ENCODE results near the gene RDH5.

RDH5 gene, protein sequence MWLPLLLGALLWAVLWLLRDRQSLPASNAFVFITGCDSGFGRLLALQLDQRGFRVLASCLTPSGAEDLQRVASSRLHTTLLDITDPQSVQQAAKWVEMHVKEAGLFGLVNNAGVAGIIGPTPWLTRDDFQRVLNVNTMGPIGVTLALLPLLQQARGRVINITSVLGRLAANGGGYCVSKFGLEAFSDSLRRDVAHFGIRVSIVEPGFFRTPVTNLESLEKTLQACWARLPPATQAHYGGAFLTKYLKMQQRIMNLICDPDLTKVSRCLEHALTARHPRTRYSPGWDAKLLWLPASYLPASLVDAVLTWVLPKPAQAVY

DNA sequence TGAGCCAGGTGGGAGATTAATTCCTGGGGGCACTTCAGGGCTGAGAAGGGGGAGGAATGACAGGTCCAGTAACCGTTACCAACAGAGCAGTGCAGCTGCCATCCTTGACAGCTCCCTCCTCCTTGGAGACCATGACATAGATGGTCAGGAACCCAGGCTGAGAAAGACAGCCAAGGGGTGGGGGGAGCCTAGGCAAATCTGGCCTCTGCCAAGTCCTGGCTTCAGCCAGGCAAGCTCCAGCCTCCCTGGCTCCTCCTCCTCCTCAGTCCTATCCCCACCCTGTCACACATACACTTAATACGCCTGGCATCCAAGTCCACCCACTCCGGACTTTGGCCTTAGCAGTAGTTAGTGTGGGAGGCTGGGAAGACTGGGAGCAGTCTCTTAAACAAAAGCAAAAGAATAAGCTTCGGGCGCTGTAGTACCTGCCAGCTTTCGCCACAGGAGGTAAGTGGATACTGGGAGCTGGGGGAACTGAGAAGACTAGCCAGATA lies at the start of gene RDH5:
TSS of gene RDH5 (plus strand) at position 323 of the 494 bp plus-strand sequence. CDS start 792 bp downstream, outside the sequence.
- no peak for DNase-seq (ENCODE audit: low spot score)

DNA sequence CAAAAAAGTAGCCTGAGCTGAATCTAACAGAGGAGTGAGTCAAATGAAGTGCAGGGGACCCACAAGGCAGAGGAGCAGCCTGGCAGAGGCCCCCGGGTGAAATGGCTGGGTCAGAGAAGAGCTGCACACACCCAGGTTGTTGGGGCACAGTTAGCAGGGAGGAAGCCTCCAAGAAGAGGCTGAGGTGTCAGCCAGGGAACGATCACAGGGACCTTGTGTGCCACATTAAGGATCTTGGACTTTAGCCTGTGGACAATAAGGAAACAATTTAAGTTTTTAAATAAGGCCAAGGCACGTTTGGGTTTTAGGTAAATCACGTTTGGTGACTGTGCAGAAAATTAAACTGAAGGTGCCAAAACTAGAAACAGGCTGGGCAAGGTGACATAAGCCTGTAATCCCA lies 48.4 kb upstream of the RDH5 start:
- DNase-seq (ENCODE audit: low spot score): no peak

DNA sequence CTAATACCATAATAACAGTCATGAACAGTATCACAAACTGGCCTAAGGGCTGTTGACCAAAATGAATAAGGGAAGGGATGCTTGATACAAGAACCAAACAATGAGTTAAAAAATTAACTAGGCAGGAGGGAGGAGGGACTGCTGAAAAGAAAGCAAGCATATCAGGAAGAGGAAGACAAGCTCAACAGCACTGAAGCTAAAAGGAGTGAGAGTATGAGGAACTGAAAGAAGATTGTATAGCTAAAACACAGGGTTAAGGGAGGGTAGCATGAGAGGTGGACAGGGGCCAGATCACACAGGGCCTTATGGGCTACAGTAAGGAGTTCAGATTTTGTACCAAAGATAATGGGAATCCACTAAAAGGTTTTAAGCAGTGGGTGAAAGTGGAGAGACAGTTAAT lies 46.6 kb upstream of the RDH5 start:
- no peak for DNase-seq (ENCODE audit: low spot score)

DNA sequence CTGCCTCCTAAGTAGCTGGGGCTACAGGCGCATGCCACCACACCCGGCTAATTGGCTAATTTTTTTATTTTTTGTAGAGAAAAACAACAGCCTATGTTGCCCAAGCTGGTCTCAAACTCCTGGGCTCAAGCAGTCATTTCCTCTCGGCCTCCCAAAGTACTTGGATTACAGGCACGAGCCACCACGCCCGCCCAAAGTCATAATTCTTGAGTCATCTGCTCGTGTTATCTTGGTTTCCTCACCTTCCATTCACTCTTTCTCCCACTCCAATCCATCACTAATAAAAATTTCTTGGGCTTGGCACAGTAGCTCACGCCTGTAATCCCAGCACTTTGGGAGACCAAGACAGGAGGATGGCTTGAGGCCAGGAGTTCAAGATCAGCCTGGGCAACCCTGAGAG lies 44.5 kb upstream of the RDH5 start:
- DNase-seq (ENCODE audit: low spot score): no peak

DNA sequence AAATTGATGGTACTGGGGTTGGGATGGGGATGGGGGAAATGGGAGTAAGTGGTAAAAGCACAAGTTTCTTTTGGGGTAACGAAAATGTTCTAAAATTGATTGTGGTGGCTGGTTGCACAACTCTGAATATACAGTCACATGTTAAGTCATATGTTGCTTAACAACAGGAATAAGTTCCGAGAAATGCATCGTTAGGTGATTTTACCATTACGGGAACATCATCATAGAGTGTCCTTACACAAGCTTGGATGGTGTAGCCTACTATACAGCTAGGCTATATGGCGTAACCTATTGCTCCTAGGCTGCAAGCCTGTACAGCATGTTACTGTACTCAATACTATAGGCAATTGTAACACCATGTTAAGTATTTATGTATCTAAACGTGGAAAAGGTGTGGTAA lies 43.5 kb upstream of the RDH5 start:
- DNase-seq (ENCODE audit: low spot score): no peak

DNA sequence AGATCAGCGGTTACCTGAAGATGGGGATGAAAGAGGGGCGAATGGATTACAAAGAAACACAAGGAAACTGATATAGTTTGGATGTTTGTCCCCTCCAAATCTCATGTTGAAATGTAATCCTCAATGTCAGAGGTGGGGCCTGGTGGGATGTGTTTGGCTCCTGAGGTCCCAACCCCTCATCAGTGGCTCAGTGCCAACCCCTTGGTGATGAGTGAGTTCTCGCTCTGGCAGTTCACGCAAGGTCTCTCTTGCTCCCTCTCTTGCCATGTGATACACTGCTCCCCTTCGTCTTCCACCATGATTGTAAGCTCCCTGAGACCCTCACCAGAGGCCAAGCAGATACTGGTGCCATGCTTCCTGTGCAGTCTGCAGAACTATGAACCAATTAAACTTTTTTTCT lies 40.5 kb upstream of the RDH5 start:
- peak; percentile 17 for DNase-seq (ENCODE audit: low spot score)

DNA sequence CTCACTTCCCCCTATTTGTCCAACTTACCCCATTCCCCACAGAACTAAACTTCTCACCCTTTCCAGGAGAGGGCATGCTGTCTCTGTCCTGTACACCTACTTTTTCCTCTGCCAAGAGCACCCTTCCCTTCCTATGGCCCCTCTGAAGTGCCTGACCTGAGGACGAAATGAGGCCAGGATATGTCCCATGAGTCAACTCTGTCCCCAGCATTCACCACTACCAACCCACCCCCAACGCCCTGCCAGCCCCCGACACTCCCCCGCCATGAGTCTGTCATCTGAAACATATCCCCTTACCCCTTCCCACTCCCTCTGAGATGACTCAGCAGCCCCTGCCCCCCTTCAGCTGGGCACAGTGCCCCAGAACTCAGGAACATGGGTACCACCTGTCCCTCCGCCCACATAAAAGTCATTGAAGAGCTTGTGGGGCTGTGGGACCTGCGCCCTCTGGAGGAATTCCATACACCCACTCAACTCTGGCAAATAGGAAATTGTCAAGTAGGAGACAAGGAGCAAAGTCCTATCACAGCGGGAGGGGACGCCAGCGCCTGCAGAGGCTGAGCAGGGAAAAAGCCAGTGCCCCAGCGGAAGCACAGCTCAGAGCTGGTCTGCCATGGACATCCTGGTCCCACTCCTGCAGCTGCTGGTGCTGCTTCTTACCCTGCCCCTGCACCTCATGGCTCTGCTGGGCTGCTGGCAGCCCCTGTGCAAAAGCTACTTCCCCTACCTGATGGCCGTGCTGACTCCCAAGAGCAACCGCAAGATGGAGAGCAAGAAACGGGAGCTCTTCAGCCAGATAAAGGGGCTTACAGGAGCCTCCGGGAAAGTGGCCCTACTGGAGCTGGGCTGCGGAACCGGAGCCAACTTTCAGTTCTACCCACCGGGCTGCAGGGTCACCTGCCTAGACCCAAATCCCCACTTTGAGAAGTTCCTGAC lies 38.8 kb upstream of the RDH5 start:
- DNase-seq (ENCODE audit: low spot score): peak; percentile 64

DNA sequence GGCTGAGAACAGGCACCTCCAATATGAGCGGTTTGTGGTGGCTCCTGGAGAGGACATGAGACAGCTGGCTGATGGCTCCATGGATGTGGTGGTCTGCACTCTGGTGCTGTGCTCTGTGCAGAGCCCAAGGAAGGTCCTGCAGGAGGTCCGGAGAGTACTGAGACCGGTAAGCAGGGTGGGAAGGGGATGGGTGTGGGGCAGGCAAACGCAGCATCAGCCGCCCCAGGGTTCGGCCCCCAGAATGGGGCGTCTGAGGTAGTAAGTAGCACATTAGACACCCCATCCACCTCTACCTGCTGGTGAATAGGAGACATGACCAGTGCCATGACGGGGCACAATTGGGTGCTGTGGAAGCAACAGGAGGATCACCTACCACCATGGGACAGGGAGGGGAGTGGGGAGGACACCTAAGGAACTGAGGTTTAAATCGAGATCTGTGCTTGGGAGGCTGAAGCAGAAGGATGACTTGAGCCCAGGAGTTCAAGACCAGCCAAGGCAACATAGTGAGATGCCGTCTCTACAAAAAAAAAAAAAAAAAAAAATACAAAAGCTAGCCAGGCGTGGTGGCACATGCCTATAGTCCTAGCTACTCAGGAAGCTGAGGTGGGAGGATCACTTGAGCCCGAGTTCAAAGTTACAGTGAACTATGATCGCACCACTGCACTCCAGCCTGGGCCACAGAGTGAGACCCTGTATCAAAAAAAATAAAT lies 38.0 kb upstream of the RDH5 start:
- no peak for DNase-seq (ENCODE audit: low spot score)

DNA sequence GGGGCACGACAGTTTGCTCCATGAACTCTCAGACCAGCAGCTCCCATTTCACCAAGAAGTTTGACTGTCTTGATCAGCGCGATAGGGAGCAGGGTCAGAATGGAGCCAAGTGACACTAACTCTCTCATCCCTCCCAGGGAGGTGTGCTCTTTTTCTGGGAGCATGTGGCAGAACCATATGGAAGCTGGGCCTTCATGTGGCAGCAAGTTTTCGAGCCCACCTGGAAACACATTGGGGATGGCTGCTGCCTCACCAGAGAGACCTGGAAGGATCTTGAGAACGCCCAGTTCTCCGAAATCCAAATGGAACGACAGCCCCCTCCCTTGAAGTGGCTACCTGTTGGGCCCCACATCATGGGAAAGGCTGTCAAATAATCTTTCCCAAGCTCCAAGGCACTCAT lies 36.5 kb upstream of the RDH5 start:
- DNase-seq (ENCODE audit: low spot score): peak; percentile 12

DNA sequence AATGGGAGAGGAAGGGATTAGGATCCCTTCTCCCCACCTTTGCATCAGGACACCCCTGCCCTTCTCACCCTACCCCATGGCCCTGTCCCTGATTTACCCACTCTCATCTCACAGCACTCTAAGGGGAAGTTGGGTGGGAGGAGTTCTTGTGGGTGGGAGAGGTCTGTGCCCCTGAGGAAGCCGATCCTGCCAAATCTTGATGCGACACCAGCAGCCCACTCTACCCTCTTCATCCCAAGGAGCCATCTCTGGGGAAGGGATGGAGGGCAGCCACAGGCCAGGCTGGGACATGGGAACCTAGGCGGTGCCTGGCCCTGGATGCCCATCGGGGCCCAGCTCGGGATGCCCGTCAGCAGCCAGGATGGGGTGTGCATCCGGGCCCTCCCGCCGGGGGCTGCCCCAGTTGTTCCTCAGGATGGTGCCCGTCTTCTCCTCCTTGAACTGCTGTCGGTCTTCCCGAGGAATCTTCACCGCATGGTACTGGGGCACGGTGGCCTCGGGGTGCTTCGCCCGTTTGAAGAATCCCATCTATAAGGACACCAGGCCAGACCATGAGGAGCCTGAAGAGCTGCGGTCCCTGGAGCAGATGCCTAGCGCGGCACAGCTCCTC lies 35.3 kb upstream of the RDH5 start:
- peak; percentile 49 for DNase-seq (ENCODE audit: low spot score)

DNA sequence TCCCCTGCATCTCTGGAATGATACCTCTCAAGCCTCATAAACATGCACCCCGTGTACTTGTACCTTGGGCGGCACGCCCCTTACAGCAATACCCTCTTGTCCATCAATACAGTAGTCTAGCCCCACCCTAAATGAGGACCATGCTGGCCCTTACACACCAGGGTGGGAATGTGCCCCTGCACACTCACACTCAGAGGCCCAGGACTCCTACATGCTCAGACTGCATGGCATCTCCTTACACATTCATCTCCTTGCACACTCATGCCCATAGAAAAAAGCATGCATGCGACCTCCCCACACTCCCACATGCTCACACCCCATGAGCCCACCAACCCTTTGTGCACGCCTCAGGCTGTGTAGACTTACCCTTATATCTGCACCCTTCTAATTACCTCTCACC lies 34.5 kb upstream of the RDH5 start:
- DNase-seq (ENCODE audit: low spot score): peak; percentile 56

DNA sequence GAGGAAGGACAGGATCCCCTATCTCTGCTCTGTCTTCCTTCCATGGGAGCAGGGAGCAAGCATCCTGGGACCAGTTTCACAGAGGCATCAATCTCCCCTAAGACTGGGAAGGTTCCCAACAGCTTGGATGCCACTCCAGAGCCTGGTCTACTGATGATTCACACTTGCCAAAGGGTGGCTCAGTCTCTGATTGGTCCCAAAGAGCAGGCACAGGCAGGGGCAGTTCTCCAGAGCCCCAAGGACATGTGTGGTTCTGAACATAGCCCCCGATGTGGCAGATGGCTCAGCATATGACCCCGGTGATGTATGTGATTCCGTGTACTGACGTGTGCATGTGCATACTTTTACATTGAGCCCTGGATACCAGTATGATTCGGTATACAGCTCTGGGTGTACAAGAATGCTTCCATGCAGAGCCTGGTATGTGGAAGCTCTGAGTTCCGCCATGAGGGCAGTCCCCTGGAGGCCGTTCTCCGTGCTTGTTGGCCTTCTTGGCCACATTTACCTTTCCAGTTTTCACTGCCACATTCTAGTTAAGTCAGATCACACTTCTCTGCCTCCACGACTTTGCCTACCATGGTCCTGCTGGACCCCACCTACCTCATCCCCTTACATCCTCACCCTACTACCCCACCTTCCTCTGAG lies 33.7 kb upstream of the RDH5 start:
- no peak for DNase-seq (ENCODE audit: low spot score)

DNA sequence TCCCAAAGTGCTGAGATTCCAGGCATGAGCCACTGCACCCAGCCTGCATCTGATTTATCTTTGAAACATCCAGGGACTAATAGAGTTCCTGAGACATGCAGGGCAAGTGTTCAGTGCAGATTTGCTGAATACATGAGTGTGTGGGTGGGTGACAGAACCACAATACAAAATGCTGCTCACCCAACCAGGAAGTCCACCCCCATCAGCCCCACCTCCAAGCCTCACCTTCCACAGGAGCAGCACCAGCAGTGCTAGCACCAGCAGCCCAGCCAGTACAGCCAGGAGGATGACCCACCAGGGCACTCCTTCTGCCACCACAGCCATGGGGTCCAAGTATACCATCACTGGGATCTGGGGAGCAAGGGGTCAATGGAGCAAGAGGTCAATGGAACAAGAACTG lies 32.4 kb upstream of the RDH5 start:
- DNase-seq (ENCODE audit: low spot score): no peak

DNA sequence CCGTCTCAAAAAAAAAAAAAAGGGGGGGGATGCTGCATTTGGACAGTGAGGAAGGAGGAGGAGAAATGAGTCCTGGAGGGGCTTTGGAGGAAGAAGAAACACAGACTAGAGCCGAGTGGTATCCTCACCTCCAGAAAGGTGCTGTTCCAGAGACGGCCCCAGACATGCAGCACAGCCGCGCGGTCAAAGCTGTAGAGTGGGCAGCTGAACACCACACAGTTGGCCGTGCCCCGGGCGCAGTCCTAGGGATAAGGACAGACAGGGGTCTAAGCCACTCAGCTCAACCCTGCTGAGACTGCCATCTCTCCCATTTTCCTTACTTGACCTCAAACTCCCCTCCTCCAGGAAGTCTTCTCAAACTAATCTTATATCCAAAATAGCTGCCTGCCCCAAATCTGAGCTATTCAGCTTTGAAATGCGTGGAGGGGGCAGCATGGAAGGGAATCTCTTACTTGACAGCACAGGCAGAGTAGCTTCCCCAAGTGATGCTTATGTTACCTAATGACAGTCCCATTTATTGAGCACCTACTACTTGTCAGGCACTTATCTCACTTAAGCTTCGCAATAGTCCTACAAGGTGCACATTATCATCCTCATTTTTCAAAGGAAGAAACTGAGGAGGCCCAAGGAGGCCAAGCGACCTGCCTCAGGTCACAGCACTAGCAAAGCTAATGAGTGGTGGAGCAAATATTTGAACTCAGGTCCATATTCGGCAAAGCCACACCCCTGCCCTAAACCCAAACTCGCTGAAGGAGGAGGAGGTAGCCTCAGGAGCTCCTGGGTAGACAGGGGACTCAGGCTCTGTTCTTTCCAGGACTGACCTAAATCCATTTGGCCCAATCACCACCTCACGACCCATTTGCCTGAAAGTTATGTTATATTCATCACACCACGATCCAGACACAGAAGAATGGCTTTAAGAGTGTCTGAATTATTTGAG lies 31.2 kb upstream of the RDH5 start:
- no peak for DNase-seq (ENCODE audit: low spot score)

DNA sequence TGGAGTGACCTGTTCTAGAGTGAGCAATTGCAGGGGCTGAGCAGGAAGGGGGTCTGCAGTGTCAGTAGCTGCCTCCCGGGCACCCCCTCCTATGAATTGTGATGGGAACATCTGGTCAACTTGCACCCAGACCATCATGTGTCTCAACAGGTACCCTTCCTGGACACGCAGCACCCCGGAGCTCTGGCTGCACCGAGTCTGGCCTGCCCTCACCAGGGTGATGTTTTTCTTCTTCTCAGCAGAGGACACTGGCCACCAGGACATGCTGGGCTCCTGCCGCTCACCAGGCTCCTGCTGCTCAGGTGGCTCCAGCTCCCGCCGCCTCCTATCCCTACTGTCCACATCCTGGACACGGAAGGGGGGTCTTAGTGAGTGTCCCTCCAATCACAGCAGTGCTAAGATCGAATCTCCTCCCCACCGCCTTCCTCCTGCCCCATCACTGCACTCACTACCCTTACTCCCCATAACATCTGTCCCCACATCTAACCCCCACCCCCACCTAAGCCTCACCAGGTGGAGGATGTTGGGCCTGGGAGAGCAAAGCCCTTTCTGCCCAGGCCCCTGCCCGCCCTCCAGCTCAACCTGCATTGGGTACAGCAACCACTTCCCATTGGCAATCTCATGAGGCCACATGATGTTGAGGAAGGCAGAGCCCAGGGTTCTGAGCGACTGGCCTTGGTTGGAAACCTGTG lies 27.4 kb upstream of the RDH5 start:
- no peak for DNase-seq (ENCODE audit: low spot score)

DNA sequence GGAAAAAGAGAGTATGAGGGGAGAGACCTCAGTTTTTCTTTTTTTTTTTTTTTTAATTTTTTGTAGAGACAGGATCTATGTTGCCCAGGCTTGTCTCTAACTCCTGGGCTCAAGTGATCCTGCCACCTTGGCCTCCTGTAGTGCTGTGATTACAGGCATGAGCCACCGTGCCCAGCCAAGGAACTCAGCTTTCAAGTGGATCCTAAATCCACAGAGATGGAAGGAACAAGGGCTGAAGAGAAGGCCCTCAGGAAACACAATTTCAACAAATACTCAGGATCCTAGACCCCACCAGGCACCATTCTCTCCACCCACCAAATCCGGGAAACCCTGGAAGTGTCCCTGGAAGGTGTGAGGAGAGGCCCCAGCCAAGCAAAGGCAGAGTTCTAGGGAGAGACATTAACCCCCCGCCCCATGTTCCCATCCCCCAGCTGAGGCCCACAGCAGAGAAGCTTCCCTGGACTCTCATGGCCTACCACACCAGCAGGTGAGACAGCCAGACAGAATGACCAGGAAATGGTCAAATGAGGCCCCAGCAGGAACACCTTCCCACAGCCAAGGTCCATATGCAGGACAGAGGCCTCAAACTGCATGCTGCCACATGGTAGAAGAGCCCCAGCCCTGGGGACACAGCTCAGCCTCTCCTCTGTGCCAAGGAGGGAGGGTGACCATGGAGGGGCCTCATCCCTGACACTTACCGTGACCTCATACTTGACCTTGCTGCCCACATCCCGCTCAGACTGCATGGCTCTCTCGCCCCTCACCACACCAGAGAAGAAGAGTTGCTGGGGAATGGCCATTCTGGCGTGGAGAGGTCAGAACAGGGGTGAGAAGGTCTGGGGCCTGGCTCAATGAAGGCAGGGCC lies 26.6 kb upstream of the RDH5 start:
- no peak for DNase-seq (ENCODE audit: low spot score)

DNA sequence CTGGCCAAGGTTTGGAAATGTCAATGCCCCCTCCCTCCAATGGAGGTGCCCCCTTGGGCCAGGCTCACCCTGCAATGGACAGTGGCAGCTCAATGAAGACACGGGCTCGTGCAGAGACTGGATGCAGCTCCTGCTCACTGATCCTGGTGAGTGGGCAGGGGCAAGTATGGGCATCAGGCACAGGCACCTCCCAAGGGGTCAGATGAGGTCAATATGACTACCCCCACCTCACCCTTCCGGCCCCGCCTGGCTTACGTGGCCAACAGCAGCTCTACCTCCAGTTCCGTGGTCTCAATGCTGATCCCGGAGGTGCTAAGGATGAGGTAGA lies 26.0 kb upstream of the RDH5 start:
- no peak for DNase-seq (ENCODE audit: low spot score)

DNA sequence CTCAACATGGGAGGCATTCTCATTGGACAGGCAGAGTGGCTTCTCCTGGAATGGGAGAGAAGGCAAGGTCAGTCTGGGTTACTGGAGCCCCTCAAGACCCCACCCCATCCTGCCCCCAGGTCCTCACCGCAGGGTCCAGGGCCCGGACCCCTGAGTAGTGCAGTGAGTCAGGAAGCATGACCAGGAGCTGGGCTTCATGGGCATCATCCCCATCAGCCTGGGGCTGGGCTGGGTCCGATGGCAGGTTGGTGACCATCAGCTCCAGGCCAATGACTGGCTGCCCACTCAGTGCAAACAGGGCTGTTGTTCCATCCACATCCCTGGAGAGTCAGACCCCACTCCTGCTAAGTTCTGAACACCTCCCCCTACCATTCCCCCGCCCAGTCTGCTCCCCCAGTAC lies 25.5 kb upstream of the RDH5 start:
- no peak for DNase-seq (ENCODE audit: low spot score)

DNA sequence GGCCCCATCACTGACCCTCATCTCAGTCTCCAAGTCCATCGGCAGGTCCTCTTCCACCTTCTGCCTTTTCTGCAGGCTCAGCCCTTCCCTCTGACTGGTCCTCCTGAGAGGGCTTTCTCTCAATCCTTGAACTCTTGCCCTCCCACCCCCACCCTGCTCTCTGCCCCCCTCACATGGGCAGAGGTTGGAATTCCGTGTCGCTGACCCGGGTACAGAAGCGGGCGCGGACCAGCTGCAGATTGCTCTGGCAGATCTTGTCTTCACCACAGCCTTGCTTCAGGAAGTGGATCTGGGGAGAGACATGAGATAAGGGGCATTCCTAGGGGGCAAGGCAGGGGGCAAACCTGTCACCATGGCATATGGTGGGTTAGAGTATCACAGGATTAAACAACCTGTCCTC lies 24.8 kb upstream of the RDH5 start:
- no peak for DNase-seq (ENCODE audit: low spot score)
